Activated naive CD4-positive, alpha-beta T cell treated with anti-CD3 and anti-CD28 coated beads for 36 hours (primary cell): ENCODE results near the gene TMEM169. TPM values are rescaled to one million over a fixed set of nuclear protein-coding genes. Genes with fewer than 3 reads are reported as not detected.

ENCODE experiments used
- CTCF ChIA-PET: fragments of 350-600 bp; sonication (Branson Sonifier 250); formaldehyde crosslinking; loops from one replicate; lab custom pipeline; 2021; ENCODE audit warnings: antibody characterized with exemption; lab: Charles Lee
- DNase-seq: peaks from one replicate; pipeline ENCODE4 v3.0.0-alpha.2; 2020
- H3K27ac Mint-ChIP-seq: one replicate; pipeline ENCODE4 v1.8.0; 2021; ENCODE audit warnings: mild to moderate bottlenecking, mixed read lengths
- H3K27me3 Mint-ChIP-seq: one replicate; pipeline ENCODE4 v1.8.0; 2021; ENCODE audit warnings: low read depth, mixed read lengths
- H3K36me3 Mint-ChIP-seq: one replicate; pipeline ENCODE4 v1.8.0; 2021; ENCODE audit warnings: low read depth, mixed read lengths
- H3K4me1 Mint-ChIP-seq: one replicate; pipeline ENCODE4 v1.8.0; 2021; ENCODE audit warnings: low read depth, mixed read lengths
- H3K4me3 Mint-ChIP-seq: one replicate; pipeline ENCODE4 v1.8.0; 2021; ENCODE audit warnings: mild to moderate bottlenecking, moderate library complexity, mixed read lengths
- H3K9me3 Mint-ChIP-seq: one replicate; pipeline ENCODE4 v1.8.0; 2021; ENCODE audit warnings: mixed read lengths
- intact Hi-C: fragments of 100-400 bp; cut with micrococcal nuclease; formaldehyde crosslinking; loops from one replicate; pipeline ENCODE4 v1.15.1; 2023
- total RNA-seq, 2 experiments: library from RNA; stranded (reverse); gene quantifications; one replicate each; pipeline ENCODE4 v1.2.3, GENCODE V29; 2021

Gene TMEM169
- total RNA-seq, 2 experiments from 2014 or later = 0.57 to 0.81 TPM

- CTCF ChIA-PET = interaction anchor here (1.1 to 3.8 kb wide), 2 partner anchors 8 to 24 kb away, joined by 3 to 31 read pairs; partner anchors contain the start of gene XRCC5
- Mint-ChIP-seq H3K4me1 (peaks cover 91% of the 10 kb centered on the region), H3K9me3 (no peaks in the 10 kb centered on the region), H3K36me3 (peaks cover 80% of the 10 kb centered on the region), H3K27ac (peak overlapping the region; percentile 95), H3K4me3 (no peak overlapping the region), H3K27me3 (no peaks in the 10 kb centered on the region)
- DNase-seq = no peak
- intact Hi-C loops = no loop called here
Measured at GRCh38 chr2:216117561-216118340, 36.0 kb downstream of the TMEM169 start.

GRCh38 chr2:216118474-216118873 is 36.8 kb downstream of the TMEM169 start:
- no peak for DNase-seq
- H3K27me3 Mint-ChIP-seq = no peaks in the 10 kb centered on the region
- intact Hi-C loops = no loop called here
- H3K9me3 Mint-ChIP-seq = no peaks in the 10 kb centered on the region
- CTCF ChIA-PET = interaction anchor here (0.6 to 3.8 kb wide), 3 partner anchors 9 to 352 kb away, joined by 3 to 31 read pairs (median 13); partner anchors contain the start of gene XRCC5
- peak overlapping the region; percentile 95 for H3K27ac Mint-ChIP-seq
- peaks cover 75% of the 10 kb centered on the region for H3K36me3 Mint-ChIP-seq
- peaks cover 86% of the 10 kb centered on the region for H3K4me1 Mint-ChIP-seq
- no peak overlapping the region for H3K4me3 Mint-ChIP-seq

GRCh38 chr2:216119146-216119545 is 37.4 kb downstream of the TMEM169 start:
- intact Hi-C loops = no loop called here
- H3K36me3 Mint-ChIP-seq = peaks cover 73% of the 10 kb centered on the region
- no peaks in the 10 kb centered on the region for H3K27me3 Mint-ChIP-seq
- no peak overlapping the region for H3K4me3 Mint-ChIP-seq
- H3K9me3 Mint-ChIP-seq = no peaks in the 10 kb centered on the region
- CTCF ChIA-PET = interaction anchor here (0.6 to 3.8 kb wide), 5 partner anchors 10 to 352 kb away, joined by 3 to 31 read pairs (median 6); partner anchors contain the start of gene XRCC5
- DNase-seq = no peak
- peak overlapping the region; percentile 95 for H3K27ac Mint-ChIP-seq
- peaks cover 81% of the 10 kb centered on the region for H3K4me1 Mint-ChIP-seq

DNA sequence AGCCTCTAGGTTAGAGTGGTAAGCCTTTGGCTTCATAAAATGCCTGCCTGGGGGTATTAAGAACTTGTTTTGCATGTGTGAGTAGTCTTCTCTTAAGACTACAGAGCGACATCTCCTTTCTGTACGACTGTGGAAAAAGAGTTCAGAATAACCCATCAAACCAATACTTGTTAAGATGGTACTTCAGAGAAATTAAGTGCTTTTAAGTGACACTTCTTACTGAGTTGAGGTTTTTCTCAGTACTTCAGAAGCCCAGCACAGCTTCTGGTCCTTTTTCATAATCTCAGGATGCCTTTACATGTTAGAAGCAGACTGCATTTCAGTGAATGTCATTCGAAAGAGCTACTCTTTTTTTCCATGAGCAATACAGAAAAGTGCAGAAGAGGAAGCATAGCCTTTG is 38.3 kb downstream of the TMEM169 start:
- Mint-ChIP-seq H3K9me3 (no peaks in the 10 kb centered on the region), H3K27me3 (no peaks in the 10 kb centered on the region), H3K4me1 (peaks cover 79% of the 10 kb centered on the region), H3K36me3 (peaks cover 72% of the 10 kb centered on the region), H3K4me3 (peak overlapping the region; percentile 33), H3K27ac (peak overlapping the region; percentile 95)
- intact Hi-C loops = loop anchor here (1.0 to 2.0 kb wide), 5 partner anchors 12 to 1311 kb away; partner anchors contain the start of gene BARD1
- DNase-seq = peak; percentile 31
- CTCF ChIA-PET = interaction anchor here (0.7 to 3.8 kb wide), 6 partner anchors 11 to 87 kb away, joined by 3 to 31 read pairs (median 4); partner anchors contain the start of gene XRCC5

DNA sequence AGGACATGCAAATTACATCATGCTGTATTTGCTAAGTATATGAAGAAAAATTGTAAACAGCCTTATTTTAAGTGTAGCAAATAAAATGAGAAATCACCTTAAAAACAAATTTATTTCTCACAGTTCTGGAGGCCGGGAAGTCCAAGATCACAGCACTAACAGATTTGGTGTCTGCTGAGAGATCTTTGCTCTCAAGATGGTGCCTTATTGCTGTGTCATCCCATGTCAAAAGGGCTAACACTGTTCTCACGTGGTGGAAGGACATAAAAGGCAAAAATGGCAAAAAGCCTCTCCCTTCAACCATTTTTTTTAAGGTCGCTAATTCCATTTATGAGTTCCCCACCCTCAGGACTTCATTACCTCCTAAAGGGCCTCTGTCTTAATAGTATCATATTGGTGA is 39.5 kb downstream of the TMEM169 start:
- Mint-ChIP-seq H3K9me3 (no peaks in the 10 kb centered on the region), H3K27ac (peak overlapping the region; percentile 95), H3K4me3 (no peak overlapping the region), H3K4me1 (peaks cover 84% of the 10 kb centered on the region), H3K36me3 (peaks cover 76% of the 10 kb centered on the region), H3K27me3 (no peaks in the 10 kb centered on the region)
- CTCF ChIA-PET = interaction anchor here (0.5 to 3.0 kb wide), 2 partner anchors 75 to 89 kb away, joined by 3 to 13 read pairs; no protein-coding TSS in a partner anchor
- no peak for DNase-seq
- intact Hi-C loops = loop anchor here (2.0 kb wide), 1 partner anchor 1312 kb away; the partner anchor contains the start of gene BARD1

- CTCF ChIA-PET = interaction anchor here (0.9 kb wide), 1 partner anchor 45 kb away, joined by 3 read pairs; no protein-coding TSS in a partner anchor
- no peak overlapping the region for H3K4me3 Mint-ChIP-seq
- H3K36me3 Mint-ChIP-seq = peaks cover 58% of the 10 kb centered on the region
- peak overlapping the region; percentile 72 for H3K27ac Mint-ChIP-seq
- peaks cover 71% of the 10 kb centered on the region for H3K4me1 Mint-ChIP-seq
- no peaks in the 10 kb centered on the region for H3K9me3 Mint-ChIP-seq
- intact Hi-C loops = no loop called here
- no peak for DNase-seq
- no peaks in the 10 kb centered on the region for H3K27me3 Mint-ChIP-seq
Measured at GRCh38 chr2:216126943-216127342, 45.2 kb downstream of the TMEM169 start.

GRCh38 chr2:216130346-216130971 is 48.7 kb downstream of the TMEM169 start:
- no peaks in the 10 kb centered on the region for H3K9me3 Mint-ChIP-seq
- no peak for DNase-seq
- intact Hi-C loops = no loop called here
- CTCF ChIA-PET = interaction anchor here (0.6 to 1.7 kb wide), 6 partner anchors 10 to 72 kb away, joined by 3 to 8 read pairs (median 4); no protein-coding TSS in a partner anchor
- H3K36me3 Mint-ChIP-seq = peaks cover 65% of the 10 kb centered on the region
- H3K4me3 Mint-ChIP-seq = no peak overlapping the region
- H3K4me1 Mint-ChIP-seq = peaks cover 75% of the 10 kb centered on the region
- peak overlapping the region; percentile 59 for H3K27ac Mint-ChIP-seq
- H3K27me3 Mint-ChIP-seq = no peaks in the 10 kb centered on the region

DNA sequence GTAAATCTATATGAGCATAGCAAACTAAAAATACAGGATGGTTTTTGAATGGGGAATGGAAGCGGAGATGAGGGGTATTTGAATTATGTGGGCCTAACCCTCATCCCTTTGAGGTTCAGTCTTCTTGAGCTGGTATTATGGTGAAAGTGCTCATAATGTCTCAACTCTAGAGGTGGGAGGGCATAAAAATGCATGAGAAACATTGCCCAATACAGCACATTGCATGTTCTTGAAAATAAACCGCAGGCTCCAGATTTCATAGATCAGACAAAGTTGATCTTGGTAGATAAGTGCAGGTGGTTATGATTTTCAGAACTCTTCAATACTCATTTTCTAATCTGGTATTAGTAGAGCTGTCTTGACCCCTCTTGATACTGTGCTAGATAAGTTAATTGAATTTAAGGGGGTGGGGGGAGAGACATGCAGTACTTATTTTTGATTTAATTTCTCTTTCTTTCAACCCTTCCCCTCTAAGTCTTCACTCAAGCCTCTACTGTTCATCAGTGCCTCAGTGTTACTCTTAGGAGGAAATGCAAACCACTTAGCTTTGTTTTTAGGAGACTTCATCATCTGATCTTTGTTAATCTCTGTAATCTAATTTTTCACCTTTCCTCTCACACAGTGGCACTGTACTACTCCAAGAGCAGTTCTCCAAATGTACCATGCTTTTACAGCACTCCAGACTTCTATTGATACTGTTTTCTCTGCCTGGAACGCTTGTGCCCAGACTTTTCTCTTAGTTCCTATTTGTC is 49.6 kb downstream of the TMEM169 start:
- Mint-ChIP-seq H3K27ac (peak overlapping the region; percentile 80), H3K36me3 (peaks cover 64% of the 10 kb centered on the region), H3K4me1 (peaks cover 70% of the 10 kb centered on the region), H3K4me3 (no peak overlapping the region), H3K27me3 (no peaks in the 10 kb centered on the region), H3K9me3 (no peaks in the 10 kb centered on the region)
- CTCF ChIA-PET = interaction anchor here (0.6 to 1.7 kb wide), 5 partner anchors 11 to 73 kb away, joined by 3 to 4 read pairs (median 3); no protein-coding TSS in a partner anchor
- intact Hi-C loops = no loop called here
- no peak for DNase-seq

- no peak for DNase-seq
- H3K27me3 Mint-ChIP-seq = no peaks in the 10 kb centered on the region
- H3K36me3 Mint-ChIP-seq = peaks cover 66% of the 10 kb centered on the region
- H3K4me1 Mint-ChIP-seq = peaks cover 66% of the 10 kb centered on the region
- H3K9me3 Mint-ChIP-seq = no peaks in the 10 kb centered on the region
- H3K27ac Mint-ChIP-seq = peak overlapping the region; percentile 80
- CTCF ChIA-PET = interaction anchor here (1.0 to 2.3 kb wide), 2 partner anchors 12 to 22 kb away, joined by 3 to 6 read pairs; no protein-coding TSS in a partner anchor
- intact Hi-C loops = loop anchor here (1.0 to 2.0 kb wide), 3 partner anchors 12 to 62 kb away; no protein-coding TSS in a partner anchor
- H3K4me3 Mint-ChIP-seq = no peak overlapping the region
Measured at GRCh38 chr2:216132585-216132984, 50.9 kb downstream of the TMEM169 start.

- DNase-seq = no peak
- H3K4me1 Mint-ChIP-seq = peaks cover 61% of the 10 kb centered on the region
Measured at GRCh38 chr2:216133397-216133796, 51.7 kb downstream of the TMEM169 start.

DNA sequence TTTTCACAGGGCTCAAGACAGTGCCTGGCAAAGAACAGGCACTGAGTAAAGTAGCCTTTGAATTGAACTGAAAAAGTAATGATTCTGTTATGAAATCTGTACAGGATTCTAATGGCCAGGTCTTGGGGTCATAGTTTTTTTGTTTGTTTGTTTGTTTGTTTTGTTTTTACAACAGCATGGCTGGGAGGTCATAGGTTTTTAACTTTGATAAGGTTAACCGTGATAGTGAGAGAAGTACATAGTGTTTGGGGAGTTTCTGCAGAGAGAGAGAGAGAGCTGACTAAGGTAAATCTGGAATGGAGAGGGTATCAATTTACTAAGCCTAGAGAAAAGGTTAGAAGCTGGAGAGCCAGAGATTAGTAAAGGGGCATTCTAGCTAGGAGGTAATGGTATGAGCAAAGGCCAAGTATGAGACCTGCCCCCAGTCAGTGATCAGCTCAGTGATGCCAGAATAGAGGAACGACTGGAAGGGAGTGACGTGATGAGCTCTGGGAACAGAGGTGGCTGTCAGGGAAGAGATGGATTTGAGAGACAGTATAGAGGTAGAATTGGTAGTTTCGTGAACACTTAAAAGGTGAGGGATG is 53.3 kb downstream of the TMEM169 start:
- DNase-seq = no peak
- intact Hi-C loops = no loop called here
- H3K36me3 Mint-ChIP-seq = peaks cover 70% of the 10 kb centered on the region
- peaks cover 54% of the 10 kb centered on the region for H3K4me1 Mint-ChIP-seq
- CTCF ChIA-PET = interaction anchor here (0.9 to 1.2 kb wide), 3 partner anchors 15 to 269 kb away, joined by 3 to 6 read pairs (median 3); partner anchors contain the start of gene XRCC5
- no peaks in the 10 kb centered on the region for H3K9me3 Mint-ChIP-seq
- no peak overlapping the region for H3K4me3 Mint-ChIP-seq
- peak overlapping the region; percentile 62 for H3K27ac Mint-ChIP-seq
- H3K27me3 Mint-ChIP-seq = no peaks in the 10 kb centered on the region

More at GRCh38 chr2:216133397-216133796, 51.7 kb downstream of the TMEM169 start:
- Mint-ChIP-seq H3K27me3 (no peaks in the 10 kb centered on the region), H3K4me3 (no peak overlapping the region), H3K9me3 (no peaks in the 10 kb centered on the region), H3K36me3 (peaks cover 70% of the 10 kb centered on the region), H3K27ac (peak overlapping the region; percentile 80)
- intact Hi-C loops = loop anchor here (2.0 kb wide), 1 partner anchor 61 kb away; no protein-coding TSS in a partner anchor
- CTCF ChIA-PET = interaction anchor here (1.0 to 2.3 kb wide), 4 partner anchors 13 to 271 kb away, joined by 3 to 6 read pairs (median 3); no protein-coding TSS in a partner anchor
